GM18870 (cell line): Measurements from ENCODE around the gene SPTA1.
"Not testable (repeated sequence)": the region's sequence is repeated elsewhere in the genome, so short reads cannot be mapped to it uniquely, and the experiment has no call there.

Source experiments
- ATAC-seq: cut with Tn5 transposase; IDR thresholded peaks from one replicate; pipeline ENCODE4 v1.9.1; 2021; ENCODE audit warnings: moderate library complexity; ENCODE audit not compliant: unreplicated experiment

Gene SPTA1

GRCh38 chr1:158686111-158687009 lies at the start of gene SPTA1:
TSS of gene SPTA1 (minus strand) at chr1:158686715. CDS start at chr1:158686517, 198 bp downstream.
- no peak for ATAC-seq

GRCh38 chr1:158735848-158736247 lies 49.3 kb upstream of the SPTA1 start:
- ATAC-seq, result no peak

- no peak for ATAC-seq
These were observed 46.0 kb upstream of the SPTA1 start for GRCh38 chr1:158732524-158732923.

GRCh38 chr1:158731707-158732106 lies 45.2 kb upstream of the SPTA1 start:
- no peak for ATAC-seq

GRCh38 chr1:158730453-158730852 lies 43.9 kb upstream of the SPTA1 start:
- ATAC-seq, result no peak

- ATAC-seq, result no peak
These were observed 42.2 kb upstream of the SPTA1 start for GRCh38 chr1:158728510-158729225.

GRCh38 chr1:158724442-158724841 lies 37.9 kb upstream of the SPTA1 start:
- ATAC-seq, result no peak

GRCh38 chr1:158720620-158721019 lies 34.1 kb upstream of the SPTA1 start, which contains the start of gene OR6K3:
TSS of gene OR6K3 (minus strand) at chr1:158720720. CDS start at chr1:158718115, 2,605 bp downstream.
- no peak for ATAC-seq

GRCh38 chr1:158719664-158720063 lies 33.1 kb upstream of the SPTA1 start:
- no peak for ATAC-seq

GRCh38 chr1:158717344-158717743 lies 30.8 kb upstream of the SPTA1 start:
- no peak for ATAC-seq

GRCh38 chr1:158716335-158716734 lies 29.8 kb upstream of the SPTA1 start:
- ATAC-seq, result peak; percentile 58

- ATAC-seq, result no peak
These were observed 28.2 kb upstream of the SPTA1 start for GRCh38 chr1:158714754-158715153.

- ATAC-seq, result no peak
These were observed 24.6 kb upstream of the SPTA1 start for GRCh38 chr1:158711098-158711497.

- ATAC-seq, result no peak
These were observed 19.6 kb upstream of the SPTA1 start for GRCh38 chr1:158706096-158706495.

GRCh38 chr1:158700552-158700951 lies 14.0 kb upstream of the SPTA1 start, which contains the start of gene OR6K2:
TSS of gene OR6K2 (minus strand) at chr1:158700652. CDS start at chr1:158700652, 0 bp downstream.
- no peak for ATAC-seq

GRCh38 chr1:158694596-158694995 lies 8.1 kb upstream of the SPTA1 start:
- no peak for ATAC-seq

GRCh38 chr1:158692356-158692755 lies 5.8 kb upstream of the SPTA1 start:
- no peak for ATAC-seq

GRCh38 chr1:158691907-158692306 lies 5.4 kb upstream of the SPTA1 start:
- ATAC-seq, result no peak

- not testable (repeated sequence) for ATAC-seq
These were observed 4.6 kb upstream of the SPTA1 start for GRCh38 chr1:158691149-158691548.

GRCh38 chr1:158689875-158690274 lies 3.4 kb upstream of the SPTA1 start:
- ATAC-seq, result no peak

- no peak for ATAC-seq
These were observed 2.6 kb upstream of the SPTA1 start for GRCh38 chr1:158689110-158689509.

- ATAC-seq, result not testable (repeated sequence)
These were observed 1.8 kb upstream of the SPTA1 start for GRCh38 chr1:158688343-158688742.
